Right renal pelvis (tissue), 4 donors: Measurements from ENCODE around the gene FTSJ3. TPM values are rescaled to one million over a fixed set of nuclear protein-coding genes. Genes with fewer than 3 reads are reported as not detected.
"Not testable (repeated sequence)": the region's sequence is repeated elsewhere in the genome, so short reads cannot be mapped to it uniquely, and the experiment has no call there.

Experiments used
- DNase-seq, 4 donors: peaks; one replicate each; pipeline ENCODE4 v3.0.0-alpha.2; 2013; ENCODE audit warnings: low read depth in 4 of 4, low spot score in 3 of 4, missing footprints in 1 of 4
- polyA plus RNA-seq, 4 donors: library from polyadenylated mRNA; unstranded; fragments of 120-200 nt; gene quantifications; one replicate each; pipeline ENCODE4 v1.2.1, GENCODE V29; 2013; ENCODE audit not compliant: insufficient read length in 4 of 4

Gene FTSJ3
- 10 to 100 TPM; 56.2 to 69.1 (median 60.3) TPM for polyA plus RNA-seq

DNA sequence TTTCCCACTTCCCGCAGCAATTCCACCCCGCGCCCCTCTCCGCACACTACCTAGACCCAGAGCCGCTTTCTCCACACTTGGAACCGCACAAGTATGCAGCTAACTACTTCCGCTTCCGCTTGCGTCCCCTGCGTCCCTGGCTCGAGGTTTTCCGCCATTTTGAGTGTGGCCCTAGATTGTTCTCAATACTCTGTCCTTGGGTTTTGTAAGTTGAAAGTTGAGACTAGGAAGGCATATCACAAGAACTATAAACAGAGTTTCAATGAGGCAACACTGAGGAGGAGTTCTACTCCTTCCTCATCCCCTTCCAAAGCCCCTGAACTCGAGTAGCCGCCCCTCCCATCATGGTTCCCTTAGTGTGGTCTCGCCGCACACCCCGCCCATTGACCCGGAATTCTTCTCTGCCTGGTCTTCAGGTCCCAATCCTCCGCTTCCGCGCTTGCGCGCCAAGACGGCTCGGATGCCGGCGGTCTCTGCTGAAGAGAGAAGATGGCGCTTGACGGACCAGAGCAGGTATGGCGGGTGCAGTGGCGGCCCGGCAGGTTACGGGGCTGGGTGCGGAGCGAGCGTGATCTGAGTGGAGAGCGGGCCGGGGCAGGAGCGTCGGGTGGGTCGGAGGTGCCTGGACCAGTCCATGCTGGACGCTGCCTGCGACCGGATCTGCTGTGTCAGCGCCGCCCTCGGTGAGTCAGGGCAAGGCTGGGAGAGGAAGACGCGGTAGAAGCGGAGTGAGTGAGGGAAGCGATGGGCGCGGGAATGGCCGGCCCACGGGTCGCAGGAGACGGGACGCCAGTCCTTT, at the start of gene FTSJ3, which contains the start of gene PSMC5:
TSS of gene FTSJ3 (minus strand) at position 662 of the 799 bp plus-strand sequence. CDS start 761 bp downstream, outside the sequence.
TSS of gene PSMC5 (plus strand) at position 430 of the 799 bp plus-strand sequence. CDS start at position 490, 60 bp downstream.
- DNase-seq: peak; percentile 93 to 96 (median 95)

DNA sequence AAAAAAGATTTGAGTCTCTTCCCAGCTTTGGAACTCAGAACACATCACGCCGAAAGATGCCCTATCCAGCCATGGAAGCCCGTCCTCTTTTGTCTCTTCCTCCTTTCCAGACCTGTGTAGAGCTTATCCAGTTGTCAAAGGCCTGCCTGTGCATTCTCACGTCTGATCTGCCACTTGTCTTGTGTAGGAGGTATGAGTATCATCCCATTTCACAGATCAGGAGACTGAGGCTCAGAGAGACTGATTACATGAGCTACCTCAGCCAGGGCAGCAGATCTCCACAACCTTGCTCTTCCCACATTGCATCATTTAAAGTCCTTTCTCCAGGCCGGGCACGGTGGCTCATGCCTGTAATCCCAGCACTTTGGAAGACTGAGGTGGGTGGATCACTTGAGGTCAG, 47.2 kb upstream of the FTSJ3 start:
- DNase-seq: not testable (repeated sequence)

GRCh38 chr17:63874061-63874626, 46.7 kb upstream of the FTSJ3 start:
- not testable (repeated sequence) for DNase-seq

DNA sequence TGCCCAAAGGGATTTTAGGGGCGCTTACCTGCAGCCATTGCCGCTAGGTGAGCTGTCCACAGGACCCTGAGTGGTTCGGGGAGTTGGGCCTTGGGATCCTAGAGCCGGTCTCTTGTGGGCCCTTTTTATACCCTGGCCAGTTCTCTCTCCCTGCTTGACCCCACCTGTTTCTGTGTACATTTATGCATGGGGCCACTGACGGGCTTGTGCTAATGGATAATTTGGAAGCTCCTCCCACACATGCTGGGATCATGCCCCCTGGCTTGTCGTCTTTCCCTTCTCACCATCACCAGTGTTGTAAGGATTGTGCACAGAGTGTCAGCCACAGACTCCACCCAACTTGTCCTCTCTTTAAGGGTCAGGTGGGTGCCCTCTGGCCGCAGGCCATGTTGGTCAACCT, 46.1 kb upstream of the FTSJ3 start, which contains the start of gene CSH2:
TSS of gene CSH2 (minus strand) at position 101 of the 400 bp plus-strand sequence. CDS start at position 38, 63 bp downstream.
- DNase-seq: not testable (repeated sequence)

- DNase-seq: not testable (repeated sequence)
Measured at GRCh38 chr17:63871646-63872365, 44.3 kb upstream of the FTSJ3 start.

DNA sequence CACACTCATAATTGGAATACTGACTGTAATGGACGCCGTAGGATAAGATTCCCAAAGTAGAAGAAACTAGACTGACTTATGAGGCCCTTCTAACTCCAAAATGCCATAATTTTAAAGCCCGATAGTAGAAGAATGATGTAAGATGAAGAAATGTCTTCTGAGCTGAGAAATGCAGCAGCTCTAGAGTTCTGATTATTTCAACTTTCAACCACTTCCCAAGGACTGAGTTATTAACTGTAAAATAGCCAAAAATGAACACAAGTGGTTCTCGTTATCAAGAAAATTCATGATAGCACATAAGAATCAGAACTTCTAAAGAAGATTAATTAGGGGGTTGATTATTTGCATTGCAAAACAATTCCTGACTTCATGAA, 42.8 kb upstream of the FTSJ3 start:
- not testable (repeated sequence) for DNase-seq

GRCh38 chr17:63869491-63870291, 42.2 kb upstream of the FTSJ3 start:
- not testable (repeated sequence) for DNase-seq

DNA sequence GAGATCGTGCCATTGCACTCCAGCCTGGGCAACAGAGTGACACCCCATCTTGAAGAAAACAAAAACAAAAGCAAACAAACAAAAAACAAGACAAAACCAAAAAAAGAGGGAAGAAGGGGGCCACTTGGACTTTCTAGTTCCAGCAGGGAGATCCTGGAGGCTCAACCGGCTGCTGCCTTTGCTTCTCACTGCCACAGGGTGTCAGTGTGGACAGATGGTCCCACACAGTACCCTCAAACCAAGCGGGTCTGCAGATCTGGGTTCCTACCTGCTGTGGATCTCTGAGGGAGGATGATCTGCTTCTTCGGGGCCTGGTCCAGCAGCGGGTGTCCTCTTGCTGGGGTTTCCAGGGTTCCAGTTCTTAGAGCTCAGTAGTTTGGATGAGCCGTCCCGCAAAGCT, 39.2 kb upstream of the FTSJ3 start:
- not testable (repeated sequence) for DNase-seq

DNA sequence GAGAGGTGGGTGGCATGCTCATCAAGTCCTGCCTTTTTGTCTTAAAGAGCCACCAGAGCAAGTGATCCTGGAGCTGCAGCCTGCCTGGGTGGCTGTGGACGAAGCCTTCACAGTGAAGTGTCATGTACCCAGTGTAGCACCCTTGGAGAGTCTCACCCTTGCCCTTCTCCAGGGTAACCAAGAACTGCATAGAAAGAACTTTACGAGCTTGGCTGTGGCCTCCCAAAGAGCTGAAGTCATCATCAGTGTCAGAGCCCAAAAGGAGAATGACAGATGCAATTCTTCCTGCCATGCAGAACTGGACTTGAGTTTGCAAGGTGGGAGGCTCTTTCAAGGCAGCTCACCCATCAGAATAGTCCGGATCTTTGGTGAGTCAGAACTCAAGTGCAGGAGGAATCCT, 31.8 kb upstream of the FTSJ3 start:
- DNase-seq: no peak

GRCh38 chr17:63856425-63856824, 29.0 kb upstream of the FTSJ3 start:
- DNase-seq: not testable (repeated sequence)

DNA sequence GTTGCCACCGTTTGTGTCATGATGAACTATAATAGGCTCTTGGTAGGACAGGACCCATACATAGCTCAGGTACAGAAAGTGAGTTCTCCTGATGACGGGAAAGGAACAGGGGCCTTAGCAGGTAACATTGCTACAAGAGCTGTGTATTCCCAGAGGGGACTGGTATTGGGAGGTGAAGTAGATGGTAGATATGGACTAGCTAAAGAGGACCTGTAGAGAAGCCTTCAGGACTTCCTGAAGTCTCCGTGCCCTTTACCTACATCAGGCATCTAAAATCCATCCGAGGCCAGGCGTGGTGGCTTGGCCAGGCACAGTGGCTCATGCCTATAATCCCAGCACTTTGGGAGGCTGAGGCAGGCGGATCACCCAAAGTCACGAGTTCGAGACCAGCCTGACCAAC, 27.7 kb upstream of the FTSJ3 start:
- no peak for DNase-seq

- DNase-seq: no peak
Measured at GRCh38 chr17:63854709-63855108, 27.2 kb upstream of the FTSJ3 start.

DNA sequence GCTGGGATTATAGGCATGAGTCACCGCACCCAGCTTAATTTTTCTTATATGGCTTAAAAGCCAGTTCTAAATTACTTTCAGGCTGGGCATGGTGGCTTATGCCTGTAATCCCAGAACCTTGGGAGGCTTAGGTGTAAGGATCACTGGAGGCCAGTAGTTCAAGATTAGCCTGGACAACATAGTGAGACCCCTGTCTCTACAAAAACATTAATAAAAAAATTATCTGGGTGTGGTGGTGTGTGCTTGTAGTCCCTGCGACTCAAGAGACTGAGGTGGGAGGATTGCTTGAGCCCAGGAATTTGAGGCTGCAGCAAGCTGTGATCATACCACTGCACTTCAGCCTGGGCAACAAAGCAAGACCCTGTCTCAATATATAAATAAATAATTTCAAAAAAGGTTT, 25.8 kb upstream of the FTSJ3 start:
- no peak for DNase-seq

GRCh38 chr17:63850401-63850800, 22.9 kb upstream of the FTSJ3 start:
- no peak for DNase-seq

DNA sequence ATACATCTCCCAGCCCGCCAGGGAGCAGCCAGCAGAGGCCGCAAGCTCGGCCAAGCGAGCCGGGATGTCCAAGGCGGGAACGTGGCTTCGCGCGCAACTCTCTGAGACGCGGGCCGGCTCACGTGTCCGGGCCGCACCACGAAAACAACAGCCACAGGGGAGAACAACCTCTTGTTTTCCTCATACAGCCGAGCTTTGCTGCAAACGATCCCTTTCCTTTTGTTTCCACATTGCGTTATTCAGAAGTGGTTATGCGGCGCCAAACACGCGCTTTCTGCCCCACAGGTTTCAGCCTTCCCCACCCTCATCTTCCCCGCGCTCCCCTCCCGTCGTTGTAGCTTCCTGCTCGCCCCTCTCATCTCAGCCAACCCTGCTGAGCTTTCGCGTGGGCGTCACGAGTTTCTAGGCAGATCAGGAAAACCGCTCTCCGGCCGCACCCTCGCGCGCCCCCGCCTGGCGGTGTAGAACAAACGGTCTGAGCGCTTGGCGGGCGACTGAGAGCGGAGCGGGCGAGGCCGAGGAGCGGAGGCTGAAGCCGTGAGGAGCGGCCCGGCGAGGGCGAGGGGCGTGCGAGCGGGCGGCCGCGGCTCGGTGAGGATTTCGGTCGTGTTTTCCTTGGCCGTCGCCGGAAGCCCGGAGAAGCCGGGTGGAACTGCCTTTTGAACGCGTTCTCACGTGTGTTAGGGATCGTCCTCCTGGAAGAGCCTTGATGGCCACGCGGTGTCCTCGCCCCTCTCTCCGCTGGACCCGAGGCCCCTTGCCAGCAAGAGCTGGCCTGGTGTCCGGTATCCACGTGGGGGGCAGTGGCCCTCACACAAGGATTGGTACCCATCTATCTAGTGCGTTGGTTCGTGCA, 21.6 kb upstream of the FTSJ3 start:
- DNase-seq: peak in 3 of 4 donors; percentile 64 to 81 (median 75)

- DNase-seq: no peak
Measured at GRCh38 chr17:63847525-63848249, 20.2 kb upstream of the FTSJ3 start.

- DNase-seq: no peak
Measured at GRCh38 chr17:63845509-63845908, 18.0 kb upstream of the FTSJ3 start.

DNA sequence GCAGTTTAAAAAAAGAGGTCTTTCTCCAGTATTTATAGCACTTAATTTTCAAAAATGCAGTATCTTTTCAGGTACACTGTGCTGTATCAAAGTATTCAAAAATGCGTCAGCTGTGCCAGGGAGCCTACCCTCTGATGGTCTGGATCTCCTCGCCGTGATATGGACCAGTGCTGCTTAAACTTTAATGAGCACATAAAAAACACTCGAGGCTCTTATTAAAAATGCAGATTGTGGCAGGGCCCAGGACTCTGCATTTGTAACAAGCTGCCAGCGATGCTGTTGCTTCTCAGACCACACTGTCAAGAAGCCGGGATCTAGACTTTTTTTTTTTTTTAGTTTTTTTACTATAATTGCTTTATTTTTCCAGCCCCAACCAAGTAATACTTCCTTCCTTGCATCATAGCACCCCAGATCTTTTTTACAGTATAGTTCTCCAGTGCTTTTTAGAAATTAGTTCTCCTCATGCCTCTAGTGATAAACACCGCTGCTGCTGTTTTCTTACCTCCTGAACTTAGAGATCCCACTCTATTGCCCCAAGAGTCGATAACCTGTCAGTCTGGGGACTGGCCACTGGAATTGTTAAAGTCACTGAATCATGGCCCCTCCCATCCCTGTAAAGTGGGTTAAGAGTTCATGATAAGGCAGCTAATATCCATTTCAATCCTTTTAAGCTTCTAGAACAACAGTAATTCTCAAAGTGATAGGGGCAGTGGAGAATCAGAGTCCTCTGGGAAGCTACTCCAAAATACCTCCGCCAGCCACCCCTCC, 16.6 kb upstream of the FTSJ3 start:
- DNase-seq: no peak
